H9 (cell line): ENCODE data around the gene DNM2. TPM values are rescaled to one million over a fixed set of nuclear protein-coding genes. Genes with fewer than 3 reads are reported as not detected.

Source experiments
- DNase-seq: peaks from one replicate; pipeline ENCODE4 v3.0.0-alpha.2; 2017
- H2AFZ ChIP-seq: one replicate; pipeline ENCODE4 v1.6.1; 2013; ENCODE audit warnings: mild to moderate bottlenecking, low read length, control low read depth, moderate library complexity
- H2AK5ac ChIP-seq: 2 replicates; pipeline ENCODE4 v1.6.1; 2013; ENCODE audit warnings: low read length, control low read depth, mixed read lengths; ENCODE audit not compliant: insufficient read length
- H2BK120ac ChIP-seq: one replicate; pipeline ENCODE4 v1.6.1; 2013; ENCODE audit warnings: low read depth, mild to moderate bottlenecking, low read length, control low read depth, inconsistent platforms; ENCODE audit not compliant: poor library complexity, severe bottlenecking
- H2BK12ac ChIP-seq: 2 replicates; pipeline ENCODE4 v1.6.1; 2013; ENCODE audit warnings: low read length, control low read depth, mixed read lengths, low read depth; ENCODE audit not compliant: insufficient read length
- H2BK15ac ChIP-seq: 2 replicates; pipeline ENCODE4 v1.6.1; 2013; ENCODE audit warnings: low read depth, low read length, control low read depth
- H2BK20ac ChIP-seq: one replicate; pipeline ENCODE4 v1.6.1; 2013; ENCODE audit warnings: low read depth, mild to moderate bottlenecking, low read length, control low read depth, inconsistent platforms; ENCODE audit not compliant: poor library complexity, severe bottlenecking
- H2BK5ac ChIP-seq: 2 replicates; pipeline ENCODE4 v1.6.1; 2013; ENCODE audit warnings: low read length, control low read depth, mixed read lengths; ENCODE audit not compliant: insufficient read length
- H3K14ac ChIP-seq: 2 replicates; pipeline ENCODE4 v1.6.1; 2013; ENCODE audit warnings: low read length, control low read depth; ENCODE audit not compliant: insufficient read depth
- H3K18ac ChIP-seq: 2 replicates; pipeline ENCODE4 v1.6.1; 2013; ENCODE audit warnings: low read depth, mild to moderate bottlenecking, mixed read lengths, low read length, control low read depth; ENCODE audit not compliant: insufficient read length
- H3K23ac ChIP-seq: 2 replicates; pipeline ENCODE4 v1.6.1; 2013; ENCODE audit warnings: low read length, control low read depth, mixed read lengths, low read depth; ENCODE audit not compliant: insufficient read length
- H3K23me2 ChIP-seq: 2 replicates; pipeline ENCODE4 v1.6.1; 2013; ENCODE audit warnings: low read depth, mild to moderate bottlenecking, mixed read lengths, low read length, control low read depth; ENCODE audit not compliant: insufficient read length, poor library complexity, severe bottlenecking
- H3K27ac ChIP-seq: 2 replicates; pipeline ENCODE4 v1.5.1; 2013; ENCODE audit warnings: low read length, control low read depth, mixed read lengths, low read depth; ENCODE audit not compliant: insufficient read length
- H3K27me3 ChIP-seq: 2 replicates; pipeline ENCODE4 v1.6.1; 2013; ENCODE audit warnings: low read length, control low read depth, inconsistent platforms; ENCODE audit not compliant: insufficient read depth
- H3K4ac ChIP-seq: 2 replicates; pipeline ENCODE4 v1.6.1; 2013; ENCODE audit warnings: low read depth, mild to moderate bottlenecking, control low read depth, inconsistent platforms, low read length, moderate library complexity
- H3K4me1 ChIP-seq: 2 replicates; pipeline ENCODE4 v1.6.1; 2013; ENCODE audit warnings: low read length, control low read depth, inconsistent platforms; ENCODE audit not compliant: insufficient read depth
- H3K4me2 ChIP-seq: 2 replicates; pipeline ENCODE4 v1.6.1; 2013; ENCODE audit warnings: low read length, control low read depth, mixed read lengths; ENCODE audit not compliant: insufficient read length, insufficient read depth
- H3K56ac ChIP-seq: 2 replicates; pipeline ENCODE4 v1.6.1; 2013; ENCODE audit warnings: low read depth, mild to moderate bottlenecking, mixed read lengths, low read length, control low read depth; ENCODE audit not compliant: insufficient read length
- H3K79me1 ChIP-seq: 2 replicates; pipeline ENCODE4 v1.6.1; 2013; ENCODE audit warnings: low read depth, mild to moderate bottlenecking, moderate library complexity, low read length, control low read depth, inconsistent platforms; ENCODE audit not compliant: insufficient read depth, poor library complexity, severe bottlenecking
- H3K79me2 ChIP-seq: 2 replicates; pipeline ENCODE4 v1.6.1; 2013; ENCODE audit warnings: low read length, control low read depth, inconsistent platforms; ENCODE audit not compliant: insufficient read depth
- H3K9ac ChIP-seq: 2 replicates; pipeline ENCODE4 v1.6.1; 2013; ENCODE audit warnings: low read length, control low read depth, mixed read lengths; ENCODE audit not compliant: insufficient read length; ENCODE audit errors: extremely low read depth
- H3K9me3 ChIP-seq: one replicate; pipeline ENCODE4 v1.6.1; 2013; ENCODE audit warnings: low read depth, low read length, inconsistent platforms; ENCODE audit not compliant: control insufficient read depth
- H3T11ph ChIP-seq: one replicate; pipeline ENCODE4 v1.6.1; 2013; ENCODE audit warnings: mild to moderate bottlenecking, low read length, control low read depth, inconsistent platforms
- H4K20me1 ChIP-seq: one replicate; pipeline ENCODE4 v1.6.1; 2013; ENCODE audit not compliant: control insufficient read depth, insufficient read length, insufficient read depth
- H4K5ac ChIP-seq: 2 replicates; pipeline ENCODE4 v1.6.1; 2013; ENCODE audit warnings: low read depth, mild to moderate bottlenecking, mixed read lengths, low read length, control low read depth; ENCODE audit not compliant: insufficient read length
- H4K8ac ChIP-seq: replicated peaks from 2 replicates; pipeline ENCODE4 v1.6.1; 2013; ENCODE audit warnings: low read length, control low read depth, mixed read lengths, low read depth; ENCODE audit not compliant: insufficient read length
- H4K91ac ChIP-seq: 2 replicates; pipeline ENCODE4 v1.6.1; 2013; ENCODE audit warnings: low read depth, mild to moderate bottlenecking, moderate library complexity, mixed read lengths, low read length, control low read depth; ENCODE audit not compliant: insufficient read length
- H3K27ac Mint-ChIP-seq, 3 experiments: 2 replicates in 2 of 3; 3 replicates in 1 of 3; pipeline ENCODE4 v1.8.0; 2020 to 2021; ENCODE audit warnings: mixed read lengths in 3 of 3, mild to moderate bottlenecking in 1 of 3, moderate library complexity in 1 of 3
- H3K27me3 Mint-ChIP-seq: 2 replicates; pipeline ENCODE4 v1.8.0; 2021; ENCODE audit warnings: low read depth, mild to moderate bottlenecking, moderate library complexity, mixed read lengths
- H3K36me3 Mint-ChIP-seq, 3 experiments: 2 replicates in 2 of 3; 3 replicates in 1 of 3; pipeline ENCODE4 v1.8.0; 2020 to 2021; ENCODE audit warnings: low read depth in 3 of 3, mixed read lengths in 3 of 3; ENCODE audit not compliant: insufficient read depth in 1 of 3
- H3K4me1 Mint-ChIP-seq, 2 experiments: 2 replicates each; pipeline ENCODE4 v1.8.0; 2020; ENCODE audit warnings: mixed read lengths in 2 of 2
- H3K4me3 Mint-ChIP-seq, 2 experiments: 2 replicates in 1 of 2; 3 replicates in 1 of 2; pipeline ENCODE4 v1.8.0; 2020 to 2021; ENCODE audit warnings: mild to moderate bottlenecking in 2 of 2, mixed read lengths in 2 of 2, moderate library complexity in 1 of 2
- H3K9me3 Mint-ChIP-seq, 2 experiments: 2 replicates in 1 of 2; 3 replicates in 1 of 2; pipeline ENCODE4 v1.8.0; 2020; ENCODE audit warnings: mild to moderate bottlenecking in 2 of 2, mixed read lengths in 2 of 2, moderate library complexity in 1 of 2
- CTCF ChIP-seq: fragments of 200-600 bp; sonication (generic); conservative IDR thresholded peaks from 3 replicates; pipeline ENCODE4 v1.8.0; 2021; ENCODE audit warnings: antibody characterized with exemption, mild to moderate bottlenecking
- WGBS: extraction: QIAGEN DNeasy Blood & Tissue Kit; methylation state at CpG from one replicate; pipeline ENCODE4 v1.1.7; 2013; ENCODE audit warnings: missing lambda C conversion rate, low lambda C conversion rate, mixed read lengths; ENCODE audit not compliant: insufficient read length; ENCODE audit errors: extremely low coverage; 5-methylcytosine and 5-hydroxymethylcytosine counted together
- total RNA-seq: library from RNA; stranded (reverse); gene quantifications from 2 replicates; pipeline ENCODE4 v1.2.1, GENCODE V29; 2021

DNM2 gene
- total RNA-seq, 1 experiment from 2014 or later: 152 TPM

GRCh38 chr19:10797541-10798256, 79.8 kb downstream of the DNM2 start:
- Histone ChIP-seq H2BK20ac (no peak overlapping the region), H3K9me3 (no peaks in the 10 kb centered on the region), H3K79me1 (no peaks in the 10 kb centered on the region), H3T11ph (no peak overlapping the region), H3K9ac (no peak overlapping the region), H3K14ac (no peak overlapping the region), H2BK120ac (no peak overlapping the region), H4K8ac (no peak overlapping the region), H2AK5ac (no peak overlapping the region), H3K23ac (no peak overlapping the region), H2BK5ac (no peak overlapping the region), H2AFZ (no peak overlapping the region), H3K27ac (no peak overlapping the region), H3K27me3 (no peaks in the 10 kb centered on the region), H3K4me2 (no peak overlapping the region), H3K23me2 (no peaks in the 10 kb centered on the region), H4K20me1 (no peaks in the 10 kb centered on the region), H4K91ac (no peak overlapping the region), H2BK12ac (no peak overlapping the region), H3K4me1 (no peaks in the 10 kb centered on the region), H3K18ac (no peak overlapping the region), H4K5ac (no peak overlapping the region), H3K79me2 (no peaks in the 10 kb centered on the region), H3K56ac (no peak overlapping the region), H3K4ac (no peak overlapping the region), H2BK15ac (no peak overlapping the region)
- no peak overlapping the region for H3K4me3 Mint-ChIP-seq
- H3K27ac Mint-ChIP-seq: no peak overlapping the region
- DNase-seq: no peak
- no peak for TF ChIP-seq CTCF
- H3K36me3 Mint-ChIP-seq: peaks cover 16 to 78% (median 66%) of the 10 kb centered on the region in 3 experiments; a peak in 6 of 7 replicates
- H3K27me3 Mint-ChIP-seq: no peaks in the 10 kb centered on the region
- no peaks in the 10 kb centered on the region for H3K9me3 Mint-ChIP-seq
- WGBS: no CpG with 5 or more reads among the region's 19 CpGs
- H3K4me1 Mint-ChIP-seq: no peaks in the 10 kb centered on the region
